ENCODE results near the gene DNAJC7. TPM values are rescaled to one million over a fixed set of nuclear protein-coding genes. Genes with fewer than 3 reads are reported as not detected.
A peak's percentile ranks its signal among the peaks of the same experiment; 100 is the strongest.

Gene DNAJC7
- 10 to 100 TPM; 87.3 to 87.6 TPM for total RNA-seq
- 100 to 1,000 TPM; 128 to 133 TPM for polyA plus RNA-seq (ENCODE audit: insufficient read length in 2 of 2)
- long read RNA-seq, donor 1, transcript DNAJC7-203 (14 exons, 2,022 nt), result minor isoform, 20 of 73 reads
- long read RNA-seq, donor 1, transcript DNAJC7-217 (1 exons, 1,762 nt), result major isoform, 27 of 73 reads
- long read RNA-seq, donor 1, partial matches to known transcripts, result 24 of 73 reads
- long read RNA-seq, donor 1, other reads (novel, unspliced or antisense), result 0 of 73 reads
- long read RNA-seq, donor 2, partial matches to known transcripts, result 8 of 26 reads
- long read RNA-seq, donor 2, other reads (novel, unspliced or antisense), result 10 of 26 reads
- long read RNA-seq, donor 3, partial matches to known transcripts, result 5 of 11 reads
- long read RNA-seq, donor 3, other reads (novel, unspliced or antisense), result 0 of 11 reads
- long read RNA-seq, donor 4, transcript DNAJC7-203 (14 exons, 2,022 nt), result minor isoform, 8 of 92 reads
- long read RNA-seq, donor 4, transcript DNAJC7-217 (1 exons, 1,762 nt), result major isoform, 55 of 92 reads
- long read RNA-seq, donor 4, partial matches to known transcripts, result 28 of 92 reads
- long read RNA-seq, donor 4, other reads (novel, unspliced or antisense), result 0 of 92 reads

GRCh38 chr17:42016941-42017865 is at the start of gene DNAJC7:
DNAJC7 (minus strand) TSS chr17:42017439; CDS start chr17:42017416, 23 bp downstream.
- Histone ChIP-seq H3K36me3 (ENCODE audit: control insufficient read depth, insufficient read depth, low read length) (peaks cover 17% of the 10 kb centered on the region), H3K27ac (ENCODE audit: low read depth, low read length) (peak within 1 kb of the TSS; percentile 96), H3K4me3 (ENCODE audit: low read depth, low read length) (peak within 1 kb of the TSS; percentile 98), H3K4me1 (ENCODE audit: control insufficient read depth, insufficient read depth, low read length) (peaks cover 41% of the 10 kb centered on the region), H3K27me3 (ENCODE audit: control insufficient read depth, insufficient read depth, low read length) (no peaks in the 10 kb centered on the region), H3K9me3 (ENCODE audit: control insufficient read depth, insufficient read depth, low read length) (no peaks in the 10 kb centered on the region)
- peak; percentile 84 to 98 (median 88) for DNase-seq (ENCODE audit: low read depth in 4 of 6, low spot score in 6 of 6)
- under 1% methylated on average over 67 of the region's 70 CpGs for WGBS (ENCODE audit: insufficient coverage)

GRCh38 chr17:42065201-42065600 is 48.0 kb upstream of the DNAJC7 start:
- H3K36me3 ChIP-seq (ENCODE audit: control insufficient read depth, insufficient read depth, low read length), result no peaks in the 10 kb centered on the region
- no peak for DNase-seq (ENCODE audit: low read depth in 4 of 6, low spot score in 6 of 6)
- no peak overlapping the region for H3K4me3 ChIP-seq (ENCODE audit: low read depth, low read length)
- no peak overlapping the region for H3K27ac ChIP-seq (ENCODE audit: low read depth, low read length)
- H3K9me3 ChIP-seq (ENCODE audit: control insufficient read depth, insufficient read depth, low read length), result no peaks in the 10 kb centered on the region
- H3K27me3 ChIP-seq (ENCODE audit: control insufficient read depth, insufficient read depth, low read length), result no peaks in the 10 kb centered on the region
- peaks cover 19% of the 10 kb centered on the region for H3K4me1 ChIP-seq (ENCODE audit: control insufficient read depth, insufficient read depth, low read length)
- WGBS (ENCODE audit: insufficient coverage), result 60% methylated on average over 1 of the region's 2 CpGs

GRCh38 chr17:42062681-42063080 is 45.4 kb upstream of the DNAJC7 start:
- DNase-seq (ENCODE audit: low read depth in 4 of 6, low spot score in 6 of 6), result no peak
- Histone ChIP-seq H3K27me3 (ENCODE audit: control insufficient read depth, insufficient read depth, low read length) (no peaks in the 10 kb centered on the region), H3K27ac (ENCODE audit: low read depth, low read length) (no peak overlapping the region), H3K9me3 (ENCODE audit: control insufficient read depth, insufficient read depth, low read length) (no peaks in the 10 kb centered on the region), H3K4me3 (ENCODE audit: low read depth, low read length) (no peak overlapping the region), H3K36me3 (ENCODE audit: control insufficient read depth, insufficient read depth, low read length) (no peaks in the 10 kb centered on the region), H3K4me1 (ENCODE audit: control insufficient read depth, insufficient read depth, low read length) (peaks cover 15% of the 10 kb centered on the region)
- WGBS (ENCODE audit: insufficient coverage), result 83% methylated on average over 14 of the region's 14 CpGs

GRCh38 chr17:42061646-42062487 is 44.6 kb upstream of the DNAJC7 start:
- WGBS (ENCODE audit: insufficient coverage), result 66% methylated on average over 5 of the region's 5 CpGs
- Histone ChIP-seq H3K9me3 (ENCODE audit: control insufficient read depth, insufficient read depth, low read length) (no peaks in the 10 kb centered on the region), H3K27me3 (ENCODE audit: control insufficient read depth, insufficient read depth, low read length) (no peaks in the 10 kb centered on the region), H3K4me1 (ENCODE audit: control insufficient read depth, insufficient read depth, low read length) (peaks cover 10% of the 10 kb centered on the region), H3K27ac (ENCODE audit: low read depth, low read length) (no peak overlapping the region), H3K4me3 (ENCODE audit: low read depth, low read length) (no peak overlapping the region), H3K36me3 (ENCODE audit: control insufficient read depth, insufficient read depth, low read length) (no peaks in the 10 kb centered on the region)
- DNase-seq (ENCODE audit: low read depth in 4 of 6, low spot score in 6 of 6), result no peak

- no peak for DNase-seq (ENCODE audit: low read depth in 4 of 6, low spot score in 6 of 6)
- Histone ChIP-seq H3K4me1 (ENCODE audit: control insufficient read depth, insufficient read depth, low read length) (peaks cover 14% of the 10 kb centered on the region), H3K9me3 (ENCODE audit: control insufficient read depth, insufficient read depth, low read length) (no peaks in the 10 kb centered on the region), H3K27ac (ENCODE audit: low read depth, low read length) (no peak overlapping the region), H3K36me3 (ENCODE audit: control insufficient read depth, insufficient read depth, low read length) (no peaks in the 10 kb centered on the region), H3K4me3 (ENCODE audit: low read depth, low read length) (no peak overlapping the region), H3K27me3 (ENCODE audit: control insufficient read depth, insufficient read depth, low read length) (peaks cover 3% of the 10 kb centered on the region)
- 85% methylated on average over 4 of the region's 4 CpGs for WGBS (ENCODE audit: insufficient coverage)
Observed at GRCh38 chr17:42060231-42060630, 43.0 kb upstream of the DNAJC7 start.

GRCh38 chr17:42059815-42060214 is 42.6 kb upstream of the DNAJC7 start:
- Histone ChIP-seq H3K9me3 (ENCODE audit: control insufficient read depth, insufficient read depth, low read length) (no peaks in the 10 kb centered on the region), H3K27me3 (ENCODE audit: control insufficient read depth, insufficient read depth, low read length) (peaks cover 7% of the 10 kb centered on the region), H3K4me1 (ENCODE audit: control insufficient read depth, insufficient read depth, low read length) (peaks cover 15% of the 10 kb centered on the region), H3K4me3 (ENCODE audit: low read depth, low read length) (no peak overlapping the region), H3K36me3 (ENCODE audit: control insufficient read depth, insufficient read depth, low read length) (no peaks in the 10 kb centered on the region), H3K27ac (ENCODE audit: low read depth, low read length) (no peak overlapping the region)
- WGBS (ENCODE audit: insufficient coverage), result 100% methylated on average over 1 of the region's 4 CpGs
- no peak for DNase-seq (ENCODE audit: low read depth in 4 of 6, low spot score in 6 of 6)

GRCh38 chr17:42058063-42058462 is 40.8 kb upstream of the DNAJC7 start:
- WGBS (ENCODE audit: insufficient coverage), result 68% methylated on average over 7 of the region's 7 CpGs
- no peak for DNase-seq (ENCODE audit: low read depth in 4 of 6, low spot score in 6 of 6)
- no peak overlapping the region for H3K4me3 ChIP-seq (ENCODE audit: low read depth, low read length)

GRCh38 chr17:42056635-42057034 is 39.4 kb upstream of the DNAJC7 start:
- WGBS (ENCODE audit: insufficient coverage), result no CpG with 5 or more reads among the region's 3 CpGs
- Histone ChIP-seq H3K27me3 (ENCODE audit: control insufficient read depth, insufficient read depth, low read length) (peaks cover 29% of the 10 kb centered on the region), H3K27ac (ENCODE audit: low read depth, low read length) (no peak overlapping the region)

More at GRCh38 chr17:42058063-42058462, 40.8 kb upstream of the DNAJC7 start:
- no peaks in the 10 kb centered on the region for H3K9me3 ChIP-seq (ENCODE audit: control insufficient read depth, insufficient read depth, low read length)
- no peak overlapping the region for H3K27ac ChIP-seq (ENCODE audit: low read depth, low read length)
- H3K27me3 ChIP-seq (ENCODE audit: control insufficient read depth, insufficient read depth, low read length), result peaks cover 21% of the 10 kb centered on the region
- no peaks in the 10 kb centered on the region for H3K36me3 ChIP-seq (ENCODE audit: control insufficient read depth, insufficient read depth, low read length)
- peaks cover 5% of the 10 kb centered on the region for H3K4me1 ChIP-seq (ENCODE audit: control insufficient read depth, insufficient read depth, low read length)

GRCh38 chr17:42055496-42055895 is 38.3 kb upstream of the DNAJC7 start:
- Histone ChIP-seq H3K27me3 (ENCODE audit: control insufficient read depth, insufficient read depth, low read length) (peaks cover 32% of the 10 kb centered on the region), H3K9me3 (ENCODE audit: control insufficient read depth, insufficient read depth, low read length) (no peaks in the 10 kb centered on the region)
- 26% methylated on average over 5 of the region's 6 CpGs for WGBS (ENCODE audit: insufficient coverage)

More at GRCh38 chr17:42056635-42057034, 39.4 kb upstream of the DNAJC7 start:
- Histone ChIP-seq H3K4me3 (ENCODE audit: low read depth, low read length) (no peak overlapping the region), H3K4me1 (ENCODE audit: control insufficient read depth, insufficient read depth, low read length) (peaks cover 5% of the 10 kb centered on the region), H3K36me3 (ENCODE audit: control insufficient read depth, insufficient read depth, low read length) (no peaks in the 10 kb centered on the region), H3K9me3 (ENCODE audit: control insufficient read depth, insufficient read depth, low read length) (no peaks in the 10 kb centered on the region)
- no peak for DNase-seq (ENCODE audit: low read depth in 4 of 6, low spot score in 6 of 6)

More at GRCh38 chr17:42055496-42055895, 38.3 kb upstream of the DNAJC7 start:
- Histone ChIP-seq H3K4me3 (ENCODE audit: low read depth, low read length) (no peak overlapping the region), H3K27ac (ENCODE audit: low read depth, low read length) (no peak overlapping the region), H3K4me1 (ENCODE audit: control insufficient read depth, insufficient read depth, low read length) (peaks cover 9% of the 10 kb centered on the region), H3K36me3 (ENCODE audit: control insufficient read depth, insufficient read depth, low read length) (no peaks in the 10 kb centered on the region)
- peak in 1 of 6 donors; percentile 16 for DNase-seq (ENCODE audit: low read depth in 4 of 6, low spot score in 6 of 6)

Data from spinal cord (tissue), 10 donors.